ENCODE measurements around the gene PRM2. TPM values are rescaled to one million over a fixed set of nuclear protein-coding genes. Genes with fewer than 3 reads are reported as not detected.

Gene PRM2
- total RNA-seq, 1 donor from 2014 or later, result not detected

DNA sequence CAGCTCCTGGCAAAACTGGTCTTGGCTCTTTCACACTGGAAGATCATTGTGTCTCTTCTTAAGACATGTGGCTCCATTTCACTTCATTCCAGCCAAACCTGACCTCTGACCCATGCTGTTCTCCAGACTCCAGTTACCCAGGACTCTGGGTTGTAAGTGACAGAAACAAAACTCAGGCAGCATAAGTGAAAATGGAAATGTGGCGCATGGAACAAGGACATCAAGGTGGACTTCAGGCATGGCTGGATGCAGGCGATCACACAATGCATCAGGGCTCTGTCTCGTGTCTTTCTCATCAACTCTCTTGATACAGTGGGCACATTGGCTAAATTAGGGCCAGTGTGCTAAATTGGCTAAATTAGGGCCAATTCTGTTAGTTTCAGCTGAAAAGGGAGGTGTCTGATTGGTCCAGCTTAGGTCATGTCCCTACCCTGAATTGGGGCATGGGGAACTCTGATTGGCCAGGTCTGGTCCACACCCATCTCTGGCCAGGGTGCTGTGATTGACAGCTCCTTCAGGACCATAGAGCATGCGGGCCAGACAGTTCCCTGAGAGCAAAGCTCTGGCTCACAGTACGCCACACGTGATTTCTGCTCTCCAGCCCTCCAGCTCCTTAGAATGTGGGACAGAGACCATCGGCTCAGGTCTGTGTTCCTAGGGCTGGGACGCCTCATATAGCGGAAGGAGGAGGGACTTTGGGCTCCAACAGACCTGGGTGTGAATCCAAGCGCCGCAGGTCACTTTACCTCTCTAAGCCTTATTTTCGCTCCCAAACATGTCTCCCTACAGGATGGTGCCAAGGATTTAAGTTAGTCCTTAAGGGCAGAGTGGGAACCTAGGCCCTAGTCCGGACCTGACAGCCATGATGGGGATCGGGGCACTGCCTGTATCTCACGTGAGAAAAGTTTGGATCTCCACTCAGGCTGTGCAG is 37.7 kb downstream of the PRM2 start:
- no peak overlapping the region for H3K27ac ChIP-seq (replicated peaks)
- H3K27me3 ChIP-seq (ENCODE audit: low read depth), result no peaks in the 10 kb centered on the region
- no peaks in the 10 kb centered on the region for H3K36me3 ChIP-seq
- peaks cover 7% of the 10 kb centered on the region for H3K4me1 ChIP-seq
- TF ChIP-seq, protein P1, sequence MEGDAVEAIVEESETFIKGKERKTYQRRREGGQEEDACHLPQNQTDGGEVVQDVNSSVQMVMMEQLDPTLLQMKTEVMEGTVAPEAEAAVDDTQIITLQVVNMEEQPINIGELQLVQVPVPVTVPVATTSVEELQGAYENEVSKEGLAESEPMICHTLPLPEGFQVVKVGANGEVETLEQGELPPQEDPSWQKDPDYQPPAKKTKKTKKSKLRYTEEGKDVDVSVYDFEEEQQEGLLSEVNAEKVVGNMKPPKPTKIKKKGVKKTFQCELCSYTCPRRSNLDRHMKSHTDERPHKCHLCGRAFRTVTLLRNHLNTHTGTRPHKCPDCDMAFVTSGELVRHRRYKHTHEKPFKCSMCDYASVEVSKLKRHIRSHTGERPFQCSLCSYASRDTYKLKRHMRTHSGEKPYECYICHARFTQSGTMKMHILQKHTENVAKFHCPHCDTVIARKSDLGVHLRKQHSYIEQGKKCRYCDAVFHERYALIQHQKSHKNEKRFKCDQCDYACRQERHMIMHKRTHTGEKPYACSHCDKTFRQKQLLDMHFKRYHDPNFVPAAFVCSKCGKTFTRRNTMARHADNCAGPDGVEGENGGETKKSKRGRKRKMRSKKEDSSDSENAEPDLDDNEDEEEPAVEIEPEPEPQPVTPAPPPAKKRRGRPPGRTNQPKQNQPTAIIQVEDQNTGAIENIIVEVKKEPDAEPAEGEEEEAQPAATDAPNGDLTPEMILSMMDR (IDR thresholded peaks at IDR 0.05; ENCODE audit: borderline replicate concordance), result no peak
- intact Hi-C loops (cut with micrococcal nuclease), result no loop called here
- DNase-seq, result no peak
- no peak overlapping the region for H3K4me3 ChIP-seq
- H3K9me3 ChIP-seq (replicated peaks), result no peaks in the 10 kb centered on the region

DNA sequence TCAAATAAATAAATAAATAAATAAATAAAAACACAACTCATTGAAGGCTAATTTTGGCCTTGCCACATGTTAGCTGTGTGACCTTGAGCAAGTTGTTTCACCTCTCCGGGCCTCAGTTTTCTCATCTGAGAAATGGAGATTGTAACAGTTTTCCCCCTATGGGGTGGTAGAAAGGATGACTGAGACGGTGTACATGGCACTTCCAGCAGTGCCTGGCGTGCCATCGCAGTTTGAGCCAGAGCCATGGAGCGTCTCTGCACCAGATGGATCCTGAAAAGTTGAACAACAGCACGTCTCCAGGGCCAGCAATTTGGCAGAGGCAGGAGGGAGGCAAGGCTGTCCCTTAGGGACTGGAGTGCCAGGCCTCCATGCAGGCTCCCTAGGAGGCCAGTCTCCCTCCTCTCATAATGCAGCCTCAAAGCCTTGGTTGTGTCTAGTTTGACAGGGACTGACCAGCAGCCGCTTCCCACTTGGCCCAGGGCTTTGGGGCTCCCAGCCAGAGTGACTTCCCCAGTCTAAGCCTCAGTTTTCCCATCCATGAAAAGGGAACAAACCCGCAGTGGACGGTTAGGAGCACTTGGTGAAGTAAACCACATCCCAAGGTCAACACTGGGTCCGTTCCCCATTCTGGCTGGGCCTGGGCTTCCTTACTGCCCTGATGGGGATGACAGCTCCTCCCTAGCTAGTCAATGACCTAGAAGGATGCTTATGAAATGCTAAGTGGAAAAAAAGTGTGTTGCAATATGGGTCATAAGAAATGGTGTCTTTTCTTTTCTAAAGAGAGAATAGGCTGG is 39.6 kb downstream of the PRM2 start:
- Histone ChIP-seq H3K27me3 (ENCODE audit: low read depth) (no peaks in the 10 kb centered on the region), H3K4me1 (peaks cover 16% of the 10 kb centered on the region), H3K27ac (replicated peaks) (no peak overlapping the region), H3K4me3 (no peak overlapping the region), H3K36me3 (no peaks in the 10 kb centered on the region), H3K9me3 (replicated peaks) (no peaks in the 10 kb centered on the region)
- TF ChIP-seq, protein P1 (IDR thresholded peaks at IDR 0.05; ENCODE audit: borderline replicate concordance), result no peak
- DNase-seq, result no peak
- intact Hi-C loops (cut with micrococcal nuclease), result no loop called here

DNA sequence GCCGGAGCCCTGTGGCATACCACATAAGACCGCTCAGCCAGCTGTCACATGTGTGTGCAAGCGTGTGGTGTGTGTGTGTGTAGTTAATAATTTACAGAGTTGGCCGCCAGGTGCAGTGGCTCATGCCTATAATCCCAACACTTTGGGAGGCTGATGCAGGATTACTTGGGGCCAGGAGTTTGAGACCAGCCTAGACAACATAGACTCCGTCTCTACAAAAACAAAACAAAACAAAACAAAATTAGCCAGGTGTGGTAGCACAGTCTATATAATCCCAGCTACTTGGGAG is 40.6 kb downstream of the PRM2 start:
- intact Hi-C loops (cut with micrococcal nuclease), result no loop called here
- no peak for DNase-seq
- Histone ChIP-seq H3K27ac (replicated peaks) (no peak overlapping the region), H3K4me3 (no peak overlapping the region), H3K27me3 (ENCODE audit: low read depth) (no peaks in the 10 kb centered on the region), H3K9me3 (replicated peaks) (no peaks in the 10 kb centered on the region), H3K36me3 (no peaks in the 10 kb centered on the region), H3K4me1 (peaks cover 16% of the 10 kb centered on the region)
- TF ChIP-seq, protein P1 (IDR thresholded peaks at IDR 0.05; ENCODE audit: borderline replicate concordance), result no peak

DNA sequence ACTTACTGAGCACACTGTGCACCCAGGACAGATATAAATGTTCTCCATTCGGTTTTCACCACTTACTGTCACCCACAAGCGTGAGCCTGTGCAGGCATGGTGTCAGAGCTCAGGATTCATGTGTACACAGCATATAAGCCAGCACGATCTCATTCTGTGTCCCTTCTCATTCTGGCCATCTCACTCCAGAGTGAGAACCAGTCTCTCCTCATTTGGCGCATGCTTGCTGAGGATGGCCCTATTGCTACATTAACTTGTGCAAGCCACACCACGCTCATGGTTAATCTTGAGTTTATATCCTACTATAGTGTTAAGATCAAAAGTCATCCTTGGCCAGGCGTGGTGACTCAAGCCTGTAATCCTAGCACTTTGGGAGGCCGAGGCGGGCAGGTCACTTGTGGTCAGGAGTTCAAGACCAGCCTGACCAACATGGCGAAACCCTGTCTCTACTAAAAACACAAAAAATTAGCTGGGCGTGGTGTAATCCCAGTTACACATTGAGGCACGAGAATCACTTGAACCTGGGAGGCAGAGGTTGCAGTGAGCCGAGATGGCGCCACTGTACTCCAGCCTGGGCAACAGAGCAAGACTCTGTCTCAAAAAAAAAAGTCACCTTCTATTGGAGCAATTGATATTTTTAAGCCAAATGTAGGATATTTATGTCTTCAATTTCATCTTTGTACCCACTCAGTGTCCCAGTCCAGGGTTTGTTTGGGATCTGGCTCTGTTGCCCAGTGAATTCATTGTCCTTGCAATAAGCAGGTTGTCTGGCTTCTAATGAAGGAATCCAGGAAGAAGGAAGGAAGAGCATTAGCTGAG is 41.2 kb downstream of the PRM2 start:
- no peak for DNase-seq
- Histone ChIP-seq H3K9me3 (replicated peaks) (no peaks in the 10 kb centered on the region), H3K4me1 (peaks cover 13% of the 10 kb centered on the region), H3K27ac (replicated peaks) (no peak overlapping the region), H3K4me3 (no peak overlapping the region), H3K27me3 (ENCODE audit: low read depth) (no peaks in the 10 kb centered on the region), H3K36me3 (no peaks in the 10 kb centered on the region)
- TF ChIP-seq, protein P1 (IDR thresholded peaks at IDR 0.05; ENCODE audit: borderline replicate concordance), result no peak
- intact Hi-C loops (cut with micrococcal nuclease), result no loop called here

DNA sequence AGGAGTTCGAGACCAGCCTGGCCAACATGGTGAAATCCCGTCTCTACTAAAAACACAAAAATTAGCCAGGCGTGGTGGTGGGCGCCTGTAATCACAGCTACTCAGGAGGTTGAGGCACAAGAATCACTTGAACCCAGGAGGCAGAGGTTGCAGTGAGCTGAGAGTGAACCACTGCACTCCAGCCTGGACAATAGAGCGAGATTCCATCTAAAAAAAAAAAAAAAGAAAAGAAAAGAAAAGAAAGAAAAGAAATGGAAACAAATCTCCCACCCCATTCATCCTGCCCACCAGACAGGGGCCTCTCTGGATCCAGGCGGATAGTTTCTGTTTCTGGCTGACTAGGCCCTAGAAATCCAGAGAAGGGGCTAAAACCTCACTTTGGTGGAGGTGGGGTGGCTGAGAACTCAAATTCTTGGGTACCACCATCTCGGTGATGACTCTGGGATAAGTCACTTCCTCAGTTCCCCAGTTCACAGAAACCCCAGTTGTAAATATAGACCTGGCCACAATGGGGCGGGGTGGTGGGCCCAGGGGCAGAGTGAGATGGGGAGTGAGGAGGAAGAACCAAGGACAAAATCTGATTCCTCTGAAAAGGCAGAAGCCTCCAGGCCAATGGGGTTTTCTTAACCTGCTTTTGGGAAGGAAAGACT is 42.4 kb downstream of the PRM2 start:
- TF ChIP-seq, protein P1 (IDR thresholded peaks at IDR 0.05; ENCODE audit: borderline replicate concordance), result no peak
- Histone ChIP-seq H3K27me3 (ENCODE audit: low read depth) (no peaks in the 10 kb centered on the region), H3K4me3 (no peak overlapping the region), H3K4me1 (peaks cover 9% of the 10 kb centered on the region), H3K27ac (replicated peaks) (no peak overlapping the region), H3K9me3 (replicated peaks) (no peaks in the 10 kb centered on the region), H3K36me3 (no peaks in the 10 kb centered on the region)
- intact Hi-C loops (cut with micrococcal nuclease), result no loop called here
- no peak for DNase-seq

Measured in left ventricle myocardium inferior (tissue), 1 donor.